ENCODE data around the gene ATG10.

DNA sequence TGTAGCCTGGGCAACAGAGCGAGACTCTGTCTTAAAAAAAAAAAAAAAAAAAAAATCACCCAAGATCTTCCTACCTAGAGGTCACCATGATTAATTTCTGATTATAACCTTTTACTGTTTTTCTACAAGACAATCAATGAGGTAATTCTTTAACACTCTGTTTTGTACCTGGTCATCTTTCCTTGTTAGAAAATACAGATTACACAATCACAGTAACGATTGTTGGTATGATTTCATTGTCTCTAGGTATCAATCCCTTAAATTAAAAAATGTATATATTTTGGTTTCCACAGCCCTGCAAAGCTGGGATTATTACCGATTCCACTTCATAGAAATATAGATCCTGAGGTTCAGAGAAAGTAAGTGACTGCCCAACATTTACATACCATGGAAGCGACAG is 8.3 kb upstream of the ATG10 start:
- TF ChIP-seq, protein P1, sequence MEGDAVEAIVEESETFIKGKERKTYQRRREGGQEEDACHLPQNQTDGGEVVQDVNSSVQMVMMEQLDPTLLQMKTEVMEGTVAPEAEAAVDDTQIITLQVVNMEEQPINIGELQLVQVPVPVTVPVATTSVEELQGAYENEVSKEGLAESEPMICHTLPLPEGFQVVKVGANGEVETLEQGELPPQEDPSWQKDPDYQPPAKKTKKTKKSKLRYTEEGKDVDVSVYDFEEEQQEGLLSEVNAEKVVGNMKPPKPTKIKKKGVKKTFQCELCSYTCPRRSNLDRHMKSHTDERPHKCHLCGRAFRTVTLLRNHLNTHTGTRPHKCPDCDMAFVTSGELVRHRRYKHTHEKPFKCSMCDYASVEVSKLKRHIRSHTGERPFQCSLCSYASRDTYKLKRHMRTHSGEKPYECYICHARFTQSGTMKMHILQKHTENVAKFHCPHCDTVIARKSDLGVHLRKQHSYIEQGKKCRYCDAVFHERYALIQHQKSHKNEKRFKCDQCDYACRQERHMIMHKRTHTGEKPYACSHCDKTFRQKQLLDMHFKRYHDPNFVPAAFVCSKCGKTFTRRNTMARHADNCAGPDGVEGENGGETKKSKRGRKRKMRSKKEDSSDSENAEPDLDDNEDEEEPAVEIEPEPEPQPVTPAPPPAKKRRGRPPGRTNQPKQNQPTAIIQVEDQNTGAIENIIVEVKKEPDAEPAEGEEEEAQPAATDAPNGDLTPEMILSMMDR (conservative IDR thresholded peaks at IDR 0.05 in 1 of 2, IDR thresholded peaks at IDR 0.05 in 1 of 2; ENCODE audit: extremely low read depth in 1 of 2, insufficient read depth in 1 of 2, low read depth in 1 of 2, low read length in 2 of 2), result no peak
- TF ChIP-seq EZH2 (IDR thresholded peaks at IDR 0.05; ENCODE audit: borderline replicate concordance, low read length), result no peak
